GM21786 (cell line): Measurements from ENCODE around the gene ECE1.
"Not testable (repeated sequence)": the region's sequence is repeated elsewhere in the genome, so short reads cannot be mapped to it uniquely, and the experiment has no call there.

Experiments used
- ATAC-seq: cut with Tn5 transposase; IDR thresholded peaks from one replicate; pipeline ENCODE4 v1.9.1; 2021; ENCODE audit not compliant: unreplicated experiment

The ECE1 gene

GRCh38 chr1:21232044-21232443 is 58.2 kb downstream of the ECE1 start:
- no peak for ATAC-seq

- ATAC-seq = no peak
Measured at GRCh38 chr1:21229246-21230000, 60.8 kb downstream of the ECE1 start.

- not testable (repeated sequence) for ATAC-seq
Measured at GRCh38 chr1:21228224-21228623, 62.0 kb downstream of the ECE1 start.

GRCh38 chr1:21225065-21225464 is 65.2 kb downstream of the ECE1 start:
- no peak for ATAC-seq

GRCh38 chr1:21220815-21221214 is 69.4 kb downstream of the ECE1 start:
- ATAC-seq = no peak

GRCh38 chr1:21219674-21220073 is 70.6 kb downstream of the ECE1 start:
- ATAC-seq = no peak

- ATAC-seq = no peak
Measured at GRCh38 chr1:21217812-21218596, 72.3 kb downstream of the ECE1 start.

- ATAC-seq = no peak
Measured at GRCh38 chr1:21216835-21217811, 73.1 kb downstream of the ECE1 start.

GRCh38 chr1:21212126-21212525 is 78.1 kb downstream of the ECE1 start:
- no peak for ATAC-seq

- not testable (repeated sequence) for ATAC-seq
Measured at GRCh38 chr1:21208137-21208700, 82.0 kb downstream of the ECE1 start.

GRCh38 chr1:21206117-21206516 is 84.1 kb downstream of the ECE1 start:
- ATAC-seq = no peak

GRCh38 chr1:21205416-21205815 is 84.8 kb downstream of the ECE1 start:
- ATAC-seq = no peak

GRCh38 chr1:21201650-21202049 is 88.6 kb downstream of the ECE1 start:
- no peak for ATAC-seq

- not testable (repeated sequence) for ATAC-seq
Measured at GRCh38 chr1:21201238-21201637, 89.0 kb downstream of the ECE1 start.

GRCh38 chr1:21200767-21201166 is 89.5 kb downstream of the ECE1 start:
- no peak for ATAC-seq

- no peak for ATAC-seq
Measured at GRCh38 chr1:21198929-21199328, 91.3 kb downstream of the ECE1 start.

GRCh38 chr1:21192871-21193270 is 97.4 kb downstream of the ECE1 start:
- ATAC-seq = no peak

- no peak for ATAC-seq
Measured at GRCh38 chr1:21192284-21192683, 98.0 kb downstream of the ECE1 start.

- not testable (repeated sequence) for ATAC-seq
Measured at GRCh38 chr1:21190771-21191170, 99.5 kb downstream of the ECE1 start.

GRCh38 chr1:21189906-21190500 is 100.3 kb downstream of the ECE1 start:
- no peak for ATAC-seq
